ENCODE data around the gene UBLCP1. TPM values are rescaled to one million over a fixed set of nuclear protein-coding genes. Genes with fewer than 3 reads are reported as not detected.

Gene UBLCP1
- total RNA-seq, 3 donors from 2014 or later (not counting 1 experiment from before 2014, with no cell fraction given) = 30.0 to 37.9 (median 32.1) TPM

DNA sequence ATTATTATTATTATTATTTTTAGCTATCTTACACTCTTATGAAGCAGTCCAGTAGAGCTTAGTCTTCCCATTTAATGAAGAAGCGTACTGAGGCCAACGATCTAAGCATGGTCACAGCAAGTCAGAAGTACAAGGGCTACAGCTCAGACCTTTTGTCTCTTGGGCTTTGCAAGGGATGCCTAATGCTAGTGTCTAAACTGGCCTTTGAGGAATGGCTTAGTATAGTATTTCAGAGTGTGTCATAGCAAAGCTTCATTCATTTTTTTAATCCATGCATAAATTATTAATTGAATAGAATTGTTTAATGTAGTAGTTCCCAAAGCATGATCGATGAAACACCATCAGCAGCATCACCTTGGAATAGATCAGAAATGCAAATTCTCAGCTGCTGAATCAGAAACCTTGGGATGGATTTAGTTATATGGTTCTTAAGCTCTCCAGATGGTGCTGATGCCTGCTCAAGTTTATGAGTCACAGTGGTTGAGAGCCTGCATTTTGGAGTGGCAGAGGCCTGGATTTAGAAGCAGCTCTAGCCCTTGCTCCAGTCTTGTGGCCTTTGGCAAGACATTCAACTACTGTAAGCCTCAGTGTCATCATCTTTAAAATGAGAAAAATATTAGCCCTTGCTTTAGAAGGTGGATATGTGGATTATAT lies 61.1 kb downstream of the UBLCP1 start:
- H3K36me3 ChIP-seq (ENCODE audit: control insufficient read depth, insufficient read depth, low read length) = no peaks in the 10 kb centered on the region
- H3K27ac ChIP-seq (ENCODE audit: low read length) = no peak overlapping the region
- Mint-ChIP-seq H3K27ac (no peak overlapping the region), H3K9me3 (no peaks in the 10 kb centered on the region), H3K4me3 (no peak overlapping the region), H3K4me1 (no peaks in the 10 kb centered on the region), H3K36me3 (no peaks in the 10 kb centered on the region), H3K27me3 (ENCODE audit: low read depth in 2 of 2) (peaks cover 6 to 18% of the 10 kb centered on the region in 2 donors)
- H3K9me3 ChIP-seq (ENCODE audit: control insufficient read depth, insufficient read depth, low read length) = no peaks in the 10 kb centered on the region
- TF ChIP-seq, protein P1, sequence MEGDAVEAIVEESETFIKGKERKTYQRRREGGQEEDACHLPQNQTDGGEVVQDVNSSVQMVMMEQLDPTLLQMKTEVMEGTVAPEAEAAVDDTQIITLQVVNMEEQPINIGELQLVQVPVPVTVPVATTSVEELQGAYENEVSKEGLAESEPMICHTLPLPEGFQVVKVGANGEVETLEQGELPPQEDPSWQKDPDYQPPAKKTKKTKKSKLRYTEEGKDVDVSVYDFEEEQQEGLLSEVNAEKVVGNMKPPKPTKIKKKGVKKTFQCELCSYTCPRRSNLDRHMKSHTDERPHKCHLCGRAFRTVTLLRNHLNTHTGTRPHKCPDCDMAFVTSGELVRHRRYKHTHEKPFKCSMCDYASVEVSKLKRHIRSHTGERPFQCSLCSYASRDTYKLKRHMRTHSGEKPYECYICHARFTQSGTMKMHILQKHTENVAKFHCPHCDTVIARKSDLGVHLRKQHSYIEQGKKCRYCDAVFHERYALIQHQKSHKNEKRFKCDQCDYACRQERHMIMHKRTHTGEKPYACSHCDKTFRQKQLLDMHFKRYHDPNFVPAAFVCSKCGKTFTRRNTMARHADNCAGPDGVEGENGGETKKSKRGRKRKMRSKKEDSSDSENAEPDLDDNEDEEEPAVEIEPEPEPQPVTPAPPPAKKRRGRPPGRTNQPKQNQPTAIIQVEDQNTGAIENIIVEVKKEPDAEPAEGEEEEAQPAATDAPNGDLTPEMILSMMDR (IDR thresholded peaks at IDR 0.05) = no peak
- H3K4me1 ChIP-seq (ENCODE audit: control insufficient read depth, insufficient read depth, low read length) = no peaks in the 10 kb centered on the region
- DNase-seq (no peak), ATAC-seq (no peak)
- H3K4me3 ChIP-seq (ENCODE audit: low read length) = no peak overlapping the region
- 93% methylated on average over 3 of the region's 3 CpGs for WGBS (ENCODE audit: insufficient coverage)
- intact Hi-C loops (cut with micrococcal nuclease) = no loop called here
- H3K27me3 ChIP-seq (ENCODE audit: control insufficient read depth, insufficient read depth, low read length) = no peaks in the 10 kb centered on the region

DNA sequence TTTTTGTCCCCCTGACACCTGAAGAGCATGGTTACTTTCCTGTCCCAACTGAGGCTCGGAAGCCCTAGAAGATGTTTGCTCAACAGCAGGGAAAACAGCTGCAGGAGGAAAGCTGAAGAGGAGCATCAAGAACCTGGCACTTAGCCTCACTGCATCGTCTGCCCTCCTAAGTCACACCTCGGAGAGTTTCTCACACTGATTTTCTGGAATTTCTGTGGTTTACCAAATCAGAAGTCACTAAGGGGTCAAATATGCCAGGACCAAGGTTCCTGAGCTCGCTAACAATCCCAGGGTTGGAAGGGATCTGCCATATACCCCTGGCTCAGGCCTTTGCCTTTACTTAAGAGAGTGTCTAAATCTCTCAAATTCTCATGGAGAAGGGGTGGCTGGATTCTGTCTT lies 61.9 kb downstream of the UBLCP1 start:
- ATAC-seq = no peak
- WGBS (ENCODE audit: insufficient coverage) = 87% methylated on average over 4 of the region's 4 CpGs

DNA sequence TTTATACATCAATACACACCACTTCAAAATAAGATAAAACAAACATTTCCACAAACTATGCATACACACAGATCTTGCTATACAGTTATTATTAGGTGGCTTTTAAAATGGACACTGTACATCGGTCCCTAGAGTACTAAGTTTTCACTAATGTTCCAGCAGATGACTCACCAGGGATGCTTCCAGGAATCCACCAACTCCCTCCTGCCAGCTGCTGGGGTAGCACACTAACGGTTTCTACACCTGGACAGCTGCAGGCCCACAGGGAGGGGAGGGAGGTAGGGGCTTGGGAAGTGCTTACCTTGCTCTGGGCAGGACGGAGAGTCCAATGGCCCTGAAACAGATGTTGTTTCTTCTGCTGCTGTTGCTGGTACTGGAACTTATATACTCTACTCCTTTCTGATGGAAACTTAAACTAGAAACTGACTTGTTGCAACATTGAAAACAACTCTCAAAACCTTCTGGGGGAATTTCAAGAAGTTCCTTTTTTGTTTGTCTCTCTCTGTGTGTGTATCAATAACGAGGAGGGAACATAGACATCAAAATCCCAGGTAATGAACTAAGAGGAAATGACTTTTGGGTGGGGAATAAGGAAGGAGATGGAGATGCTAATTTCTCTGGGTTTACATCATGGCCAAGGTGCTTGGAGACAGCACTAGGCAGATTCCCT lies 67.2 kb downstream of the UBLCP1 start, which contains the start of gene IL12B:
Gene IL12B, minus strand, starts transcription at position 357 of the 670 bp plus-strand sequence. CDS start 3,705 bp downstream, outside the sequence.
- Histone ChIP-seq H3K9me3 (ENCODE audit: control insufficient read depth, insufficient read depth, low read length) (no peaks in the 10 kb centered on the region), H3K27ac (ENCODE audit: low read length) (no peak within 1 kb of the TSS), H3K4me3 (ENCODE audit: low read length) (peak within 1 kb of the TSS; percentile 39), H3K4me1 (ENCODE audit: control insufficient read depth, insufficient read depth, low read length) (peaks cover 13% of the 10 kb centered on the region), H3K36me3 (ENCODE audit: control insufficient read depth, insufficient read depth, low read length) (no peaks in the 10 kb centered on the region), H3K27me3 (ENCODE audit: control insufficient read depth, insufficient read depth, low read length) (no peaks in the 10 kb centered on the region)
- ATAC-seq (no peak), DNase-seq (no peak)
- H3K9me3 Mint-ChIP-seq = no peaks in the 10 kb centered on the region
- TF ChIP-seq, protein P1 (IDR thresholded peaks at IDR 0.05) = no peak
- peaks cover 6 to 9% of the 10 kb centered on the region in 2 donors for H3K27me3 Mint-ChIP-seq (ENCODE audit: low read depth in 2 of 2)
- no peaks in the 10 kb centered on the region for H3K36me3 Mint-ChIP-seq
- peak within 1 kb of the TSS; percentile 70 for H3K4me3 Mint-ChIP-seq
- 75% methylated on average over 4 of the region's 4 CpGs for WGBS (ENCODE audit: insufficient coverage)
- H3K27ac Mint-ChIP-seq = peak within 1 kb of the TSS in 1 of 2 donors; percentile 70
- intact Hi-C loops (cut with micrococcal nuclease) = loop anchor here (5.0 to 10.0 kb wide), 2 partner anchors 445 to 637 kb away; no protein-coding TSS in a partner anchor
- H3K4me1 Mint-ChIP-seq = peaks cover 0 to 23% of the 10 kb centered on the region in 2 donors

More for the DNA sequence above, 61.9 kb downstream of the UBLCP1 start:
- Histone ChIP-seq H3K9me3 (ENCODE audit: control insufficient read depth, insufficient read depth, low read length) (no peaks in the 10 kb centered on the region), H3K27me3 (ENCODE audit: control insufficient read depth, insufficient read depth, low read length) (no peaks in the 10 kb centered on the region), H3K4me3 (ENCODE audit: low read length) (no peak overlapping the region), H3K4me1 (ENCODE audit: control insufficient read depth, insufficient read depth, low read length) (no peaks in the 10 kb centered on the region), H3K27ac (ENCODE audit: low read length) (no peak overlapping the region), H3K36me3 (ENCODE audit: control insufficient read depth, insufficient read depth, low read length) (no peaks in the 10 kb centered on the region)
- intact Hi-C loops (cut with micrococcal nuclease) = no loop called here
- TF ChIP-seq, protein P1 (IDR thresholded peaks at IDR 0.05) = no peak
- Mint-ChIP-seq H3K4me3 (no peak overlapping the region), H3K9me3 (no peaks in the 10 kb centered on the region), H3K36me3 (no peaks in the 10 kb centered on the region), H3K27me3 (ENCODE audit: low read depth in 2 of 2) (peaks cover 6 to 11% of the 10 kb centered on the region in 2 donors), H3K4me1 (no peaks in the 10 kb centered on the region), H3K27ac (no peak overlapping the region)
- DNase-seq = no peak
